Fibroblast of lung (primary cell): ENCODE measurements around the gene TBX3.

Experiments
- EZH2 ChIP-seq: IDR thresholded peaks from 2 replicates; pipeline ENCODE4 v1.5.1; 2012; ENCODE audit warnings: low read length, control low read depth, mild to moderate bottlenecking; ENCODE audit errors: missing control alignments
- TF ChIP-seq, protein P1 (sequence below), 2 donors: IDR thresholded peaks in 1 of 2; conservative IDR thresholded peaks in 1 of 2; 1 replicate in 1 of 2; 2 replicates in 1 of 2; pipeline ENCODE4 v1.5.1; 2011 to 2012; ENCODE audit warnings: low read length in 2 of 2, control low read depth in 1 of 2, inconsistent platforms in 1 of 2, low read depth in 1 of 2, mild to moderate bottlenecking in 1 of 2

- TF ChIP-seq, protein P1, sequence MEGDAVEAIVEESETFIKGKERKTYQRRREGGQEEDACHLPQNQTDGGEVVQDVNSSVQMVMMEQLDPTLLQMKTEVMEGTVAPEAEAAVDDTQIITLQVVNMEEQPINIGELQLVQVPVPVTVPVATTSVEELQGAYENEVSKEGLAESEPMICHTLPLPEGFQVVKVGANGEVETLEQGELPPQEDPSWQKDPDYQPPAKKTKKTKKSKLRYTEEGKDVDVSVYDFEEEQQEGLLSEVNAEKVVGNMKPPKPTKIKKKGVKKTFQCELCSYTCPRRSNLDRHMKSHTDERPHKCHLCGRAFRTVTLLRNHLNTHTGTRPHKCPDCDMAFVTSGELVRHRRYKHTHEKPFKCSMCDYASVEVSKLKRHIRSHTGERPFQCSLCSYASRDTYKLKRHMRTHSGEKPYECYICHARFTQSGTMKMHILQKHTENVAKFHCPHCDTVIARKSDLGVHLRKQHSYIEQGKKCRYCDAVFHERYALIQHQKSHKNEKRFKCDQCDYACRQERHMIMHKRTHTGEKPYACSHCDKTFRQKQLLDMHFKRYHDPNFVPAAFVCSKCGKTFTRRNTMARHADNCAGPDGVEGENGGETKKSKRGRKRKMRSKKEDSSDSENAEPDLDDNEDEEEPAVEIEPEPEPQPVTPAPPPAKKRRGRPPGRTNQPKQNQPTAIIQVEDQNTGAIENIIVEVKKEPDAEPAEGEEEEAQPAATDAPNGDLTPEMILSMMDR (conservative IDR thresholded peaks at IDR 0.05 in 1 of 2, IDR thresholded peaks at IDR 0.05 in 1 of 2; ENCODE audit: low read depth in 1 of 2, low read length in 2 of 2): no peak
- TF ChIP-seq EZH2: no peak
Measured at GRCh38 chr12:114656906-114657596, 26.9 kb downstream of the TBX3 start.
